ENCODE data around the gene SRCAP.
"Not testable (repeated sequence)": the region's sequence is repeated elsewhere in the genome, so short reads cannot be mapped to it uniquely, and the experiment has no call there.

SRCAP gene

GRCh38 chr16:30698139-30698815, 694 bp upstream of the SRCAP start:
- DNase-seq (ENCODE audit: low spot score) = peak; percentile 99

GRCh38 chr16:30699615-30700099, 686 bp downstream of the SRCAP start:
- DNase-seq (ENCODE audit: low spot score) = no peak

- no peak for DNase-seq (ENCODE audit: low spot score)
Observed at GRCh38 chr16:30700491-30700890, 1.5 kb downstream of the SRCAP start.

- DNase-seq (ENCODE audit: low spot score) = no peak
Observed at GRCh38 chr16:30700971-30701370, 2.0 kb downstream of the SRCAP start.

GRCh38 chr16:30703071-30703470, 4.1 kb downstream of the SRCAP start:
- not testable (repeated sequence) for DNase-seq (ENCODE audit: low spot score)

- DNase-seq (ENCODE audit: low spot score) = no peak
Observed at GRCh38 chr16:30703971-30704370, 5.0 kb downstream of the SRCAP start.

GRCh38 chr16:30706046-30706445, 7.1 kb downstream of the SRCAP start:
- no peak for DNase-seq (ENCODE audit: low spot score)

GRCh38 chr16:30710971-30711370, 12.0 kb downstream of the SRCAP start:
- DNase-seq (ENCODE audit: low spot score) = no peak

- DNase-seq (ENCODE audit: low spot score) = no peak
Observed at GRCh38 chr16:30711712-30712111, 12.7 kb downstream of the SRCAP start.

GRCh38 chr16:30715750-30716445, 16.9 kb downstream of the SRCAP start:
- DNase-seq (ENCODE audit: low spot score) = peak; percentile 74

GRCh38 chr16:30720086-30720485, 21.1 kb downstream of the SRCAP start:
- no peak for DNase-seq (ENCODE audit: low spot score)

- DNase-seq (ENCODE audit: low spot score) = no peak
Observed at GRCh38 chr16:30720694-30721093, 21.7 kb downstream of the SRCAP start.

- no peak for DNase-seq (ENCODE audit: low spot score)
Observed at GRCh38 chr16:30721167-30721566, 22.2 kb downstream of the SRCAP start.

- DNase-seq (ENCODE audit: low spot score) = no peak
Observed at GRCh38 chr16:30721606-30722005, 22.6 kb downstream of the SRCAP start.

- DNase-seq (ENCODE audit: low spot score) = no peak
Observed at GRCh38 chr16:30722443-30722842, 23.5 kb downstream of the SRCAP start.

GRCh38 chr16:30722916-30723315, 23.9 kb downstream of the SRCAP start:
- DNase-seq (ENCODE audit: low spot score) = no peak

- DNase-seq (ENCODE audit: low spot score) = no peak
Observed at GRCh38 chr16:30723725-30724355, 24.9 kb downstream of the SRCAP start.

GRCh38 chr16:30724641-30725417, 25.9 kb downstream of the SRCAP start:
- DNase-seq (ENCODE audit: low spot score) = no peak

GRCh38 chr16:30725418-30725792, 26.4 kb downstream of the SRCAP start:
- no peak for DNase-seq (ENCODE audit: low spot score)

GRCh38 chr16:30728321-30728720, 29.4 kb downstream of the SRCAP start:
- no peak for DNase-seq (ENCODE audit: low spot score)

- DNase-seq (ENCODE audit: low spot score) = no peak
Observed at GRCh38 chr16:30728899-30729672, 30.1 kb downstream of the SRCAP start.

GRCh38 chr16:30731411-30731810, 32.4 kb downstream of the SRCAP start:
- DNase-seq (ENCODE audit: low spot score) = no peak

Measured in CD4-positive, alpha-beta T cell treated with Interleukin-2 at 100 ng/mL for 4 hours (primary cell).